H7 (cell line): ENCODE measurements around the gene RPAIN. TPM values are rescaled to one million over a fixed set of nuclear protein-coding genes. Genes with fewer than 3 reads are reported as not detected.

Experiments
- DNase-seq: peaks from one replicate; pipeline ENCODE4 v3.0.0; 2012
- H3K27me3 ChIP-seq: 2 replicates; pipeline ENCODE4 v1.6.0; 2011; ENCODE audit warnings: mild to moderate bottlenecking, low read length; ENCODE audit not compliant: control insufficient read depth, insufficient read depth
- H3K36me3 ChIP-seq: replicated peaks from 2 replicates; pipeline ENCODE4 v1.5.1; 2011; ENCODE audit warnings: low read length; ENCODE audit not compliant: control insufficient read depth, insufficient read depth
- H3K4me3 ChIP-seq: 2 replicates; pipeline ENCODE4 v1.5.1; 2011; ENCODE audit warnings: low read depth, mild to moderate bottlenecking, control low read depth, low read length, moderate library complexity; ENCODE audit not compliant: insufficient read depth
- total RNA-seq: library from RNA; depleted of rRNA; stranded (reverse); fragments of >200 nt; shearing (Covaris generic); gene quantifications from 2 replicates; pipeline ENCODE4 v1.2.3, GENCODE V29; 2014

RPAIN gene
- total RNA-seq, 1 experiment from 2014 or later: 52.1 TPM

DNA sequence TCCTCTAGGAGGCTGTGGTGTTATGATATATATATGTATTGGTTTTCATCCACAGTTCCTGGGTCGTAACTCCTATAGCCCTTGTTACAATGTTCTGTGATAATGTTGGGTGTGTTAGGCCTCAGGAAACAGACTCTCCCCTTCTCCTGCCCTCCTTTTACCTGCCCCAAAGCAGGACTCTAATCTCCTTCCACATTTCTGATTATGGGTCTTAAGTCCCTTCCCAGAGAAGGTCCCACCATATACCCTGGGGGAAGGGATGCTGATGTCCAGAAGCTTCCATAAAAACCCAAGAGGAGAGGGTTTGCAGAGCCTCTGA is 19.4 kb downstream of the RPAIN start:
- peak overlapping the region; percentile 92; the same call in 1 of the 2 replicates for H3K4me3 ChIP-seq
- H3K27me3 ChIP-seq: no peaks in the 10 kb centered on the region
- no peak for DNase-seq
- peaks cover 28% of the 10 kb centered on the region for H3K36me3 ChIP-seq

DNA sequence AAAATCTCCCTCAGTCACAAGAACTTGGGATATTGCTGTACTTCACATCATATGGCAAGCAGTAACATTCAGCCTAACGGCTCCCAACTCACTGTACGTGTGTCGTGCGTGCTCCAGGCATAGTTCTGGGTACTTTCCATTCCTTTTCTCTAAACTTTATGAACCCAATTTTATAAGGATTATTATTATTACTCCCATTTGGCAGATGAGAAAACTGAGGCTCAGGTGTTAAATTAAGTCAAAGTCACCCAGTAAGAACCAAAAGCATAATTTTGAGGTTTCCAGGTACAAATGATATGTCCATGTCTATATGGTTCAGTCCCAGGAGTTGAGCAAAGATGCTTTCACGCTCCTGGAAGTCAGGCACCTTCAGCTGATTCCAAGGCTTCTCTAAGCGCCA is 23.7 kb downstream of the RPAIN start:
- no peaks in the 10 kb centered on the region for H3K27me3 ChIP-seq
- no peak for DNase-seq
- H3K4me3 ChIP-seq: no peak overlapping the region
- H3K36me3 ChIP-seq: peaks cover 30% of the 10 kb centered on the region

DNA sequence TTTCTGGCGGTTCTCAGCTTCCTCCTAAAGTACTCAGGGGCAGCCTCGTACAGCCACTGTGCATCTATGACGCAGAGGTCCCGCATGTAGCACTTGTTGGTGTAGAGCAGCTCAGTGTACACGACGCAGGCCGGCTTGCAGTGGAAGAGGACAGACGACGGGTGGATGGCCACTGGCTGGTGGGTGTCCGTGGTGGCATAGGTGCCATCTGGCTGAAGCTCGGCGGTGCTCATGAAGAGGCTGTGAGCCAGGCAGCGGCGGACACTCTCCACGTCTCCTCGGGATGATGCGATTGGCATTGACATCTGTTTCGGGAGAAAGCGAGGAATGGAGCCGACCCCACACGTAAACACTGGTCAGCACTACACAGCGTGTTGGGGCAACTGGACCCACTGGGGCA is 24.2 kb downstream of the RPAIN start:
- no peak overlapping the region for H3K4me3 ChIP-seq
- no peak for DNase-seq
- H3K27me3 ChIP-seq: no peaks in the 10 kb centered on the region
- peaks cover 32% of the 10 kb centered on the region for H3K36me3 ChIP-seq

DNA sequence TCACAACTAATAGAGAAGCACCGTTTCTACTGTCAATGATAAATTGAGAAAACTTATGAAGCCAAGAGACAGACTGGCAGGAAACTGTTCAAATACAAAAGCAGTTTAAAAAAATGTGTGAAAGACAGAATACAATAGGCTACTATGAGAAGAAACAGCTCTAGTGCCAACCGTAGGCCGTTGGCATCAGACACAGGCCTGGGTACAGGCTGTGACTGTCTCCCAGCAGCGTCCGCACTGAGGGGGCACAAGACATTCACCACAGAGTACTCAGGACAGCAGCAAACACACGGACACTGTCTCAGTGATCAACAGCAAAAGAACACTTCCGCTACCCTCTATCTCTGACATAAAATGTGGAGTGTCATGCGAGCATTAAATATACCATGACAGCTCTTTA is 26.8 kb downstream of the RPAIN start:
- Histone ChIP-seq H3K36me3 (peaks cover 42% of the 10 kb centered on the region), H3K4me3 (no peak overlapping the region), H3K27me3 (no peaks in the 10 kb centered on the region)
- DNase-seq: no peak

DNA sequence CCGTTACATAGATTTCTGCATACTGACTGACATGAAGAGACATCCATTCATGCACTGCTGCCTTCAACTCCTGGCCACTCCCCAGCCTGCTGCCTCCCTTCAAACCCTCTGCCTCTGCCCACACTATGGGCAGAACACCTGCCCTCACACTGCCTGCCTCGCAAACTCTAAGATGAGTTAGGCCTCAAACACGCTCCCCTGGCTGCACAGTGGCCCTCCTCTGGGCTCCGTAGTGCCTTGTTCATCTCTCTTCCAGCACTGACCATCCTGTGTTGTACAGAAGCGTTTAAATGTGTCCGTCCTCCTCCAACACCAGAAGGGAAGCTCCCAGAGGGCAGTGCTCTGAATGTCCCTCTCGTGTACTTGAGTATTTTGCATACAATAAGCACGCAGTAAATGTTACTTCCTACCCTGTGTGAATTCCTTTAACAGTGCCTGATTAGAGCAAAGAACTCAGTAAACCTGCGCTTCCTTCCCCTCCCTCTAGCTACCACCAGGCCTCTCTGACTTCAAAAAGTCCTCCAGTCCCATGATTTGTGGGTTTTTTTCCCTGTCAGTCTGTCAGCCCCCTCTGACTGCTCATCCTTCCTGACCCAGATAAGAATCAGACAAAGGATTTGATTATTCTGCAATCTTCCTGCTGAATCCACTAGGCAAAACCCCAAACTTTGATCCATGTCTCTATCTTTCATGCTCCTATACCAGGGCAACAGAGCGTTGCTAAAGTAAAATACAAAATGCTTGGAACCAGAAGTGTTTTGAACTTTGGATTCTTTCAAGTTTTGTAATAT is 44.9 kb downstream of the RPAIN start:
- H3K36me3 ChIP-seq: peaks cover 8% of the 10 kb centered on the region
- no peaks in the 10 kb centered on the region for H3K27me3 ChIP-seq
- no peak for DNase-seq
- H3K4me3 ChIP-seq: no peak overlapping the region

DNA sequence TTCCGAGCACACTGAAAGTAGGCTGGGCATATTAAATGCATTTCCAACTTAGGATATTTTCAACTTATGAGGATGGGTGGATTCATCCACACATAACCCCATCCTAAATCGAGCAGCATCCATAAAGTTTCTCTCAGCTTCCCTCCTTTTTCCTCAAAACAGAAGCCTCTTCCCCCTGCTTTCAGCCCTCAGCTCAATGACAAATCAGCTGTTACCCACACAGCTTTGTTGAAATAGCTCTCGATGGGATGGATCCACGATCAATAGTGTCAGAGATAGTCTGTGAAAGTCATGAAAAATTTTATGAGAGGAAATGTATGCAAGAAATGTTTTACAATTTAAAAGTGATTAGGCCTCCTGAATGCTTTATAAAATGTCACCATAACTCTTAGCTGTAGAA is 46.3 kb downstream of the RPAIN start:
- H3K27me3 ChIP-seq: no peaks in the 10 kb centered on the region
- no peak for DNase-seq
- H3K36me3 ChIP-seq: peaks cover 5% of the 10 kb centered on the region
- H3K4me3 ChIP-seq: no peak overlapping the region

DNA sequence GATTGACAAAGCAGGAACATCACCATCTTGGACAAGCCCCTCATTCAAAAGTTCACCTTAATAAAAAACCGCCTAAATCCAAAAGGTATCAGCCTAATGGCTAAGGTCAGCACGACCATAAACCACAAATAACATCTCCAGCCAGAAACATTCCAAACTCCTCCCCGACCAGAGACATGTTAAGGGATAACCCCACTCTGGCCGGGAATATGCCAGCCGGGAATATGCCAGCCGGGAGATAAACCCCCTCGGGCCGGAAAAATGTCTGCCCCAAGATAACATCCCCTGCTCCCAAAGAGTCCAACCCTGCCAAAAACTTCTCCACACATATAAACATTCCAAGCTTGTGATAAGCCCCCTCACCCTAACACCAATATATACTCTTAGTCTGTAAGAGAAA is 47.4 kb downstream of the RPAIN start:
- peak overlapping the region; percentile 98 for H3K4me3 ChIP-seq
- H3K27me3 ChIP-seq: no peaks in the 10 kb centered on the region
- no peak for DNase-seq
- H3K36me3 ChIP-seq: peaks cover 1% of the 10 kb centered on the region

DNA sequence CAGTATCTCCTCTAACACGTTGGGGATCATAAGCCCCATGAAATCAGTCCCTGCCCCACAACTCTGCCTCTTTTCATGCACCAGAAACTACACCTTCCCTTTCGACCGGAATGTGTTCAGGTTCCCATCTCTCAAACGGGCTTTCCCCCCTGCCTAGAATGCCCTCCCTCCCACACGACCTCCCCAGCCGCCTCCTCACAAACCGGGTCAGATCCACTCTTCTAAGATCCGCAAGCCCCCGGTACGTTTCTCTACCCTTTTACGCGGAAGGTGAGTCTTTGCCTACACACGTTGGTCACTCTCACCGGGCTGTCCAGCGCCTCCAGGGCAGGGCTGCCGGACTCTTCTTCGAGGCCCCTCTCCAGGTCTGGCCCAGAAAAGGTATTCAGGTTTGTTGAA is 48.1 kb downstream of the RPAIN start:
- peak overlapping the region; percentile 98 for H3K4me3 ChIP-seq
- DNase-seq: peak; percentile 49
- no peaks in the 10 kb centered on the region for H3K27me3 ChIP-seq
- no peaks in the 10 kb centered on the region; the same call in 1 of the 2 replicates for H3K36me3 ChIP-seq

DNA sequence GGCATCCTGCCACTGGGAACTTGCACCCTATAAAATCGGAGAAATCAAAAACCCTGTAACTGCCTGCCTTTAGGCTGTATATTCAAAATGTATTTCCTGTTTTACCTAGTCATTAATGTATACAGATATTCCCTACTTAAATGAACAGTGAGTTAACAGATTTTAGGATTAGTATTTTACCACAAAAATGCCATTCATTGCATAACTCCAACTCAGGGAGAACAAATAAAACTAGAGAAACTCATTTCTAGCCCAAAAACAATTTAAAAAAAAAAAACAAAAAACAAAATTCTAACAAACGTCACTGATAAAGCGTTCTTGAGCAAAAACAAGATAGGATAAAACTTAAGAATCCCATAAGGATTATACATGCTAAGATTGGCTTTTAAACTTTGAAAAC is 52.5 kb downstream of the RPAIN start:
- DNase-seq: no peak
- Histone ChIP-seq H3K4me3 (no peak overlapping the region), H3K27me3 (no peaks in the 10 kb centered on the region), H3K36me3 (peaks cover 4% of the 10 kb centered on the region)

DNA sequence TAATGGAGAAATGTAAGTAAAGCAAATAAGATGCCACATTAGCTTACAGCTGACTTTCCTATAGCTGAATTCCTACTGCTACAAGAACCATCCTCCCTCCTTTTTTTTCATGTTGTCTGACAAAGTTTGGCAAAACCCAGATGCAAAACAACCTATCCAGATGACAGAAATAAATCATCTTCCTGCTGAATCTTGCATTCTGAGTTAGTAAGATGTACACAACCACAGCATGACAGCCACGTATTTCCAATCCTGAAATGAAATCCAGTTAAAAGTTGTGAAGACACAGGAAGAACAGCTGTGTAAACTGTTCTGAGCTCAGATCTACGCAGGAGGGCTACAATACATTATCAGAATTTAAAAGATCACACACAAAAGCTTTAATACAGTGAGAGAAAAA is 53.9 kb downstream of the RPAIN start:
- peaks cover 9% of the 10 kb centered on the region for H3K36me3 ChIP-seq
- DNase-seq: no peak

DNA sequence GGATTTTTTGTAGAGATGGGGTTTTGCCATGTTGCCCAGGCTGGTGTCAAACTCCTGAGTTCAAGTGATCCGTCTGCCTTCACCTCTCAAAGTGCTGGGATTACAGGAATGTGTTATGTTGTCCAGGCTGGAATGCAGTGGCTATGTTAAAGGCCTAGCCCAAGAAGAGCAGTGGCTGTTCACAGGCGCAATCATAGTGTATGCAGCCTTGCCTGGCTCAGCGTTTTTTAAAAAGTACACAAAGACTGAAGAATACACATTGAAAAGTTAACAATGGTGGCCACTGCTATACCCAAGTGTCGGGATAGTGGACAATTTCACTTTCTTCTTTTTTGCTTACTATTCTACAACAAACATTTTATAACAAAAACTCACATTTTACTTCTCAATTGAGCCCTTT is 59.0 kb downstream of the RPAIN start:
- Histone ChIP-seq H3K36me3 (peaks cover 25% of the 10 kb centered on the region), H3K27me3 (no peaks in the 10 kb centered on the region), H3K4me3 (no peak overlapping the region)
- no peak for DNase-seq

More for the DNA sequence above, 53.9 kb downstream of the RPAIN start:
- Histone ChIP-seq H3K27me3 (no peaks in the 10 kb centered on the region), H3K4me3 (no peak overlapping the region)

DNA sequence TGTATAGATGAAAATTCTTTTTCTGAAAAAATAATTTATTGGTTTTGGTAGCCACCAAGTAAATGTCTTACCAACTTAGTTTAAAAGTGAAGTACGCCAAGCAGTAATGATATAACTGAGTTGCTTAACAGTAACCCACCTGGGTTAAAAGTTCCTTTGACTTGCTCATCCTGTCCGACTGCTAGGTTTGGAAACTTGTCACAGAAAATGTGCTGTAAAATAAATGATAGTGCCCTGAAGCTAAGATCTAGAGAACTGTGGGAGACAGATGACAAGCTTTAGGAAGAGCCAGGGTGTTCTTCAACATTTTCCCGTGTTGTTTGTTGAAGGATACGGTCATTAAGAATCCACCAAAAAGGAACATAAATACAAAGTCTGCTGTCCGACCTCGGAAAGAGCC is 61.0 kb downstream of the RPAIN start:
- peaks cover 29% of the 10 kb centered on the region for H3K36me3 ChIP-seq
- H3K4me3 ChIP-seq: no peak overlapping the region
- H3K27me3 ChIP-seq: no peaks in the 10 kb centered on the region
- DNase-seq: no peak

DNA sequence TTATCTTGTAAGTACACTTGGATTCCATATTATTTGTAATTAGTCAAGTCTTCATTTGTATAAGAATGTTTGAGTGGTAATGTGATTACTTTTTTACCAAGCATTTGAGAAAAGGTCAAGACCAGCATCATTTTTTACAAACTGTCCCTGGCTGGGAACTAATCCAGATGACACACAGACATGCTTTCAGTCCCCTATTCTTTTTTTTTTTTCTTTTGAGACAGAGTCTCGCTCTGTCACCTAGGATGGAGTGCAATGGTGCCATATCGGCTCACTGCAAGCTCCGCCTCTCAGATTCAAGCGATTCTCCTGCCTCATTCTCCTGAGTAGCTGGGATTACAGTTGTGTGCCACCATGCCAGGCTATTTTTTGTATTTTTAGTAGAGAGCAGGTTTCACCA is 61.5 kb downstream of the RPAIN start:
- peaks cover 29% of the 10 kb centered on the region for H3K36me3 ChIP-seq
- no peak overlapping the region for H3K4me3 ChIP-seq
- no peak for DNase-seq
- no peaks in the 10 kb centered on the region for H3K27me3 ChIP-seq
